Omental fat pad (tissue), 4 donors: ENCODE results near the gene MDC1. TPM values are rescaled to one million over a fixed set of nuclear protein-coding genes. Genes with fewer than 3 reads are reported as not detected.

ENCODE experiments used
- ATAC-seq: fragments of 150-250 bp; one replicate; pipeline ENCODE4 v1.9.1; 2016; ENCODE audit warnings: mild to moderate bottlenecking, moderate library complexity; ENCODE audit not compliant: low FRiP score
- DNase-seq: peaks from one replicate; pipeline ENCODE4 v3.0.0-alpha.2; 2019; ENCODE audit warnings: low spot score
- total RNA-seq, 4 donors: library from RNA; depleted of rRNA; stranded (reverse); fragments of >200 nt; gene quantifications; one replicate each; pipeline ENCODE4 v1.1.0, GENCODE V29; 2016
- TF ChIP-seq, protein P1 (sequence below), 3 donors: fragments of 450-650 bp; IDR thresholded peaks; one replicate each; pipeline ENCODE4 v1.5.1; 2016 to 2017; ENCODE audit warnings: antibody characterized with exemption in 3 of 3, mild to moderate bottlenecking in 3 of 3, moderate library complexity in 2 of 3

Gene MDC1
- total RNA-seq, 4 donors from 2014 or later: 6.2 to 15.0 (median 7.2) TPM

DNA sequence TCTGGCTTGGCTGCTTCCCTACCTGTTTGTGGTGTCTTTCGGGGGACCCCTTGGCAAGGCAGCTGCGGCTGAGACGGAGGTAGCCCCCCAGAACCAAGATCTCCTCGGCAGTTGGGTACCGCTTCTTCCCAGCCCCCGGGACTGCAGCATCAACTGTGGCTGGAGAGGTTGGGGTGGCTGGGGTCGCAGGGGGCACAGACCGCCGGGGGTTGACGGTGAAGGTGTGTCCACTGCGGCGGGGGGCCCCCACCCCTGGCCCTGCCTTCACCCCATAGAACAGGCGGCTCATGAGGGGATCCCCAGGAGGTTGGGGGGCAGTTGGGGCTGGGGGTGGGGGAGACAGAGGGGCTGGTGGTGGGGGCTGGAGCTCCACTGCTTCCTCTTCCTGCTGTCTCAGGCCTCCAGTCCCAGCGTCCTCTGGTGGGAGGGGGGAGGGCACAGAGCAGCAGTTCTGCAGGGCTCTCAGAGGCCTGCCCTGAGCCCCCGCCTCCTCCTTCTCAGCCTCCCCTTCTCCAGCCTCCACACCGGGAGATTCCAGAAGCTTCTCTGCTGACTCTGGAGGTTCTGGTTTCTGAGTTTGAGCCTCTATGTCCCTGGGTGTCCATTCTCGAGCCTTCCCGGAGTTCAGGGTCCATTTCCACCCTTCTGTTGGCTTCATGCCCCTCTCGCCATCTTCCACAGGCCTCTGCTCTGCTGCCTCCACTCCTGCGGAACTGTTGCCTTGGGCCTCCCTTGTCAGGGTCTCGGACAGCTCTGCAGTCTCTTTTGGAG is 32.5 kb downstream of the MDC1 start:
- DNase-seq (no peak), ATAC-seq (no peak)
- TF ChIP-seq, protein P1, sequence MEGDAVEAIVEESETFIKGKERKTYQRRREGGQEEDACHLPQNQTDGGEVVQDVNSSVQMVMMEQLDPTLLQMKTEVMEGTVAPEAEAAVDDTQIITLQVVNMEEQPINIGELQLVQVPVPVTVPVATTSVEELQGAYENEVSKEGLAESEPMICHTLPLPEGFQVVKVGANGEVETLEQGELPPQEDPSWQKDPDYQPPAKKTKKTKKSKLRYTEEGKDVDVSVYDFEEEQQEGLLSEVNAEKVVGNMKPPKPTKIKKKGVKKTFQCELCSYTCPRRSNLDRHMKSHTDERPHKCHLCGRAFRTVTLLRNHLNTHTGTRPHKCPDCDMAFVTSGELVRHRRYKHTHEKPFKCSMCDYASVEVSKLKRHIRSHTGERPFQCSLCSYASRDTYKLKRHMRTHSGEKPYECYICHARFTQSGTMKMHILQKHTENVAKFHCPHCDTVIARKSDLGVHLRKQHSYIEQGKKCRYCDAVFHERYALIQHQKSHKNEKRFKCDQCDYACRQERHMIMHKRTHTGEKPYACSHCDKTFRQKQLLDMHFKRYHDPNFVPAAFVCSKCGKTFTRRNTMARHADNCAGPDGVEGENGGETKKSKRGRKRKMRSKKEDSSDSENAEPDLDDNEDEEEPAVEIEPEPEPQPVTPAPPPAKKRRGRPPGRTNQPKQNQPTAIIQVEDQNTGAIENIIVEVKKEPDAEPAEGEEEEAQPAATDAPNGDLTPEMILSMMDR (IDR thresholded peaks at IDR 0.05): no peak

DNA sequence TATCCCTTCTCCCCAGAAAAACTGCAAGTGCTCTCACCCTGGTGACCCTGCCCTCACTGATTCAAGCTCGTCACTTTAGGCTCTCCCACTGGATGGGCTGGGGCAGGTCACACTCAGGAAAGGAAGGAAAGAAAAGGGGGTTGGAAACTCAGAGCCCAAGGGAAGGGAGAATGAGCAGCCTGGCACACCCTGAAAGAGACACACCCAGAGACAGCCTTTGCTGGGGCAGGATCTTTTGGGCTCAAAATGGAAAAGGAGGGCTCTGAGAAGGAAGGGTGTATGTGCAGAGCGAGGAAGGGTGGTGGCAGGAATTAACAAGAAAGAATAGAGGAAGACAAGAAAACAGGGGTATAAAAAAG is 33.1 kb downstream of the MDC1 start:
- no peak for DNase-seq
- TF ChIP-seq, protein P1 (IDR thresholded peaks at IDR 0.05): no peak
- no peak for ATAC-seq

DNA sequence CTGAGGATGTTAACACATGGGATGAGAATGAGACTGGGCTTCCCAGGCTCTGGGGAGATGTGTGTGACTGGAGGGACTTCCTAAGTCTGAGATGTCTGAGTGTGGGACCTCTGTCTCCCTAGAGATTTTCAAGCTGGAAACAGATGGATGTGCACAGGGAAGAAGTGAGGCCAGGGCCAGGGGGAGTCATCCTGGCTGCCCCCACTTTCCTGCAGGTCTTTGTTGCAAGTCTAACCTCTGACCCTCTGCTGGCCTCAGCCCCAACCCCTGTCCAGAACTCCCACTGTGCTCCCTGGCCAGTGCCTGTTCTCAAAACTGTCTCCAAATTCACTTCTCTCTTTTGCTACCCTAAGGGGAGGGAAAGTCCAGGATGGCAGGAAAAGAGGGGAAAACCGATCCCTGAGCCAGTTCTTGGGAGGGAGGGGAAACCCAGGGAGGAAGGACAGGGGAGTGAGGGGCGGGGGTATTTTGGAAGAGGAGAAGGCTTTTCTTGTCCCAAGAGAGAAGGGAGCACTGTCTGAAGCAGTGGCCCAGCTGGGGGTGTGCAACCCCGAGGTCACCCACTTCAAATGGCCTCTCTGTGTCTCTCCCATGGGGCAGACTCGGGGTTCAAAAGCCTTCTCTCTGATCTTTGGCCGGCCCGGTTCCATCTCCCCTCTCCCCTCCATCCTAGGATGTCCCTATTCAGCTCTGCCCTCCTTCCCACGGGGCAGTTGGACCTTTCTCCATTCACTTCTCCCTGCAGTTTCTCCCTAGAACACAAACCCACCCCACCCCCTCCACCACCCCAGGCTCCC is 33.7 kb downstream of the MDC1 start:
- DNase-seq: no peak
- no peak for ATAC-seq
- TF ChIP-seq, protein P1 (IDR thresholded peaks at IDR 0.05): no peak

DNA sequence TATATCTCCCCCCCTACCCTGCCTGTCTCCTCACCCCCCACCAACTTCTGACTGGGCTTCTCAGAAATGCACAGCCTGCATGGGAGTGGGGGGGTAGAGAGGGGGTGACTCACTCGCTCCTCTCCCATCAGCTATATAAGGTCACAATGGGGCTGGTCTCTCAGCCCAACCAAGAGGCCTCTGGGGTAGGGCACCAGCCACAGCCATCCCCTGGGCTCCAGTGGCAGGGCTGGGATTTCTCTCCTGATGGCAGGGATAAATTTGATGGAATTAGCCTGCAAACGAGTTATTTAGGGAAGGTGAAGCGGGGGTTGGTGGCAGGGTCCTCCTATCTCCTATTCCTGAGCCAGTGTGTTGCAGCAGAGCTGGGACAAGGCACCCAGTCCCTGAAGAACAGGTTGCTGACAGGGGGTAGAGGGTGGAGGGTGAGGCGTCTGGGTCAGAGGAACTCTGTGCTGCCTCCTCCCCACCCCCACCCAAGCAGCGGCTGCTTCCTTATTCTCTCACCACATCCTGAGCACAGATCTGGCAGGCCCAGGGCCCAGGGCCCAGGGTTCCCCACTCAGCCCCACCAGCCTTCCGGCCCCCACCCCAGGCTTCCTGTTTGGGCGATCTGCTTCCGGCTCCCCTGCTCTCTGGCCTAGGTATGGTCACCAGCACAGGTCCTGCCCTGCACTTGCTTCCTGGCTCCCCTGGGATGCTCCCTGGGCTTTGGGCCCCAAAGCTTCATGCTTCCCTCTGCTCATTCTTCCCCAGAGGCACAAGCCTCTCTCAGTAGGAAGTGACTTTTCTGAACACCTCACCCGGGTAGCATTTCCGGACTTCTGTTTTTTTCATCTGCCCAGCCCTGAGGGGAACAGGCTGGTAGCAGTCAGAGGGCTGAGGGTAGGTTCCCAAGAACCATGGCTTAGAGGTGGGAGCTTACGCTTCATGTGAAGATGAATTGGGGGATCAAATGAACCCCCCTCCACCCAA is 34.7 kb downstream of the MDC1 start:
- peak; percentile 60 for DNase-seq
- peak; percentile 82 for ATAC-seq
- TF ChIP-seq, protein P1 (IDR thresholded peaks at IDR 0.05): no peak

DNA sequence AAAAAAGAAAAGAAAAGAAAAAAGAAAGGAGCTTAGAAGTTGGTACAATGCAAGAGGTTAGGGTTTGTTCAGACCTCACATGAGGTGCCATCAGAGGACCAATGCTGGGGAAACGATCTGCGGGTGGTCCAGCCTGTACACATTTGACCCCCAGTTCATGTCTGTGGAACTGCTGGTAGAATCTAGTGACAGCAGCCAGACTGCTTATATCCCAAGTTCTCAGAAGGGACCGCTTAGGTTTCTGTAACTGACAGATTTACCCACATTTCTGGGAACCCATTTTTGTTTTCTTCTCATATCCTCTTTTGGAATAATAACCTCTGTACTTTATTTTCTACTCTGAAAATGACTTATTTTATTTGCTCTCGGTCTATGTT is 35.3 kb downstream of the MDC1 start:
- DNase-seq: no peak
- no peak for ATAC-seq
- TF ChIP-seq, protein P1 (IDR thresholded peaks at IDR 0.05): no peak

DNA sequence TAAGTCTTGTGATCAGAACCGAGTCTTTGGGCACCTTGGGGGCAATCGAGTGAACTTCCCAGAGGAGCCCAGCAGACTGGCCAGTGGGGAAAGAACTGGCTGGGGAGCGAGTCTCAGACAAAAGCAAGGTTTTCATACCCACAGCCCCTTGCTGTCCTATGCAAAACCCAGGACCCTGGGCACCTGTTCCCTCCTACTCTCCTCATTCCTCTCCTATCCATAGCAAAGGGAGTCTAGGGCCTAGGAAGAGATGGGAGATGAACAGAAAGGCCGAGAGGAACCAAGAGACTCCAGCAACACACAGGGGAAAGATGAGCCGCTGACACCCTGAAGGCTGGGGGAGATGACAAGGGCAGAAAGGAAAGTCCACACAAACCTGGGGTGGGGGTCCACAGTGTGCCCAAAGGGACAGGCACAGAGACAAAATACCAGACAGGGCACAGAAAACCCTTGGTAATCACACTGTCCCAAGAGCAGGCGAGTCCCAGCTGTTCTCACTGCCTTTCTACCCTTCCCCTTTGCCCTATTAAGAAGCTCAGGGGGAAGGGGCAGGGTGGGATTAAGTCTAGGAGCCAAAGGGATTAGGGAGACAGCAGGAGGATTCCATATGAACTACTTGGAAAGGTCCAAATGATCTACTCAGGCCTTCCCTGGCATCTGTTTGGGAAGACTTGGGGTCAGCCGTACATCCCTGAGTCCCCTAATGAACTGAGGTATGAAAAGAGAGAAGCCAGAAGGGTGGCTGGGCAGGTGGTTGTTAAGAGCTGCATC is 37.1 kb downstream of the MDC1 start:
- TF ChIP-seq, protein P1 (IDR thresholded peaks at IDR 0.05): no peak
- DNase-seq (no peak), ATAC-seq (no peak)
